ENCODE results near the gene TNFAIP8L3.

Gene TNFAIP8L3

DNA sequence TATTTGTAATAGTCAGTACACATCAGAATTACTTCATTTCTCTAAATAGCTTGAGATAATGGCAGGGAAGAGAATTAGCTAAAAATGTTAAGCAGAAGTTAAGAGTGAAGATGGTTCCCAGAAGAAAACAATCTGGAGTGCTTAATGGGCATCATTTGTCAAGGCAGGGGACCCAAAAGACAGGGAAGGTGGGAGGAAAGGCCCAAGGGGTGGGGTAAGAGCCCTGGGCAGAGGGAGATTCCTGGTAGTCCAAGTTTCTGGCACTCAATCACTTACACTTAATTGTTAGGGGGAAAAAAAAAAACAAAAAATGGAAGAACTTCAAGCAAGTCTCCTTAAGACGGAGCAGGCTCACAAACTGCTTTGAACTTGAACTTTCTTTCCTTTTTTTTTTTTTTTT, 28.9 kb downstream of the TNFAIP8L3 start:
- TF ChIP-seq CTCF (IDR thresholded peaks at IDR 0.05): no peak

DNA sequence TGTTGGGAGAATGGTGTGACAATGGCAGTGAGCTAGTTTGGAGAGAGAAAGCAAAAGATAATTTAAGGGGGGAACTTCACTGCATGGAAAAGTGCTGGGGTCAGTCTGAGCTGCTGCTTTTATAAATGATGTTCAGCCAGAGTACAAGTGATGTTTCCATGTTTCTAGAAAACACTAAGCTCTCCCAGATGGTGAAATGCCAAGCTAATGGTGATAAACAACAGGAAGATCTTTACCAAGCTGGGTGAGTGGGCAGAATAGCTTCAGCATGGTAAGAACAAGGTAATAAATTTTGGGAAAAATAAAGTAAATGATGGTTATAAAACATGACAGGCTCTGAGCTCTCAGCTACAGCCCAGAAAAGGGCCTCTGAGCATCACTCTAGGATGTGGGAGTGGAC, 29.4 kb downstream of the TNFAIP8L3 start:
- no peak for TF ChIP-seq CTCF (IDR thresholded peaks at IDR 0.05)

GRCh38 chr15:51062736-51063135, 32.0 kb downstream of the TNFAIP8L3 start:
- TF ChIP-seq CTCF (IDR thresholded peaks at IDR 0.05): no peak

DNA sequence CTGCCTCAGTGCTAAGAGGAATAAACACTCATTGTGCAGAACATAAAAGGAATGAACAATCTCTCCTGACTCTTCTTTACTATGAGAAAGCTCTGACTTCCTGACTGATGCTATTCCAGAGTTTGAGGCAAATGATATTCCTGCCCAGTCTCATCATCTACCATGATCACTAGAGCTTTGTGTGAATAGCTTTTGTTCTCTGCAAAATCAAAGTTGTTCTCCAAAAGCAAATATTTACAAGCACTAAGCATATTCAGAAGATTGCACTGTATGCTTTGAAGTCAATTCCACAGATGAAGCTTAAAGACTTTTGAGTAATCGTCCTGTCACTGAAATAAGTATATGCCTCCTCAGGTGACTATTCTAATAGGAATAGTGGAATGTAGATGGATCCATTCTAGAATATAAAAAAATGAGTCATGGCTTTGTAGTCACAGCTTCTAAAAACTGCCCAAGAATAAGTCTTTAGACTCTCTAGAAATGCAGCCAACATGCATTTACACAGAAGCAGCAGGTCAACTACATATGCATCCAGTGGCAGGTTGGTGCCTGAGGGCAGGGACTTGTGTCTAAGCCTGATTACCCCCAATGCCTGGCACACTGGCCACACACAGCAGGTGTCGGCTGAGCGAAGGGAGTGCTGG, 34.6 kb downstream of the TNFAIP8L3 start:
- TF ChIP-seq CTCF (IDR thresholded peaks at IDR 0.05): no peak

DNA sequence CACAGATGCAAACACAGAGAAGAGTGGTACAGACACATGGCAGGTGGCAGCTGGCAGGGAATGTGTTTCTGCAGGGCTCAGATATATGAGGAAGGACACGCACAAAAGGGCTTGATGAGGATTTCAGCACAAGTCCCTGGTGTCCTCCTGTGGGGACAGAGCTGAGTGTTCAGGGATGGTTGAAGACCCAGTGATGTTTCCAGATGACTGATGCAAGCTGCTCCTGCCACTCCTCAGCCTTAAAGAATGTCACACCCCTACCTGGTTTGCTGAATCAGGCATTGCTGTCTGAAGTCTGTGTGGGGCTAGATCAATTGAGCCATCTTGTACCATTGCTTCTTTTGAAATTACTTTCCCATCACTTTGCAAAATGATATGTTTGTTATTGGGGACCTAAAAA, 40.2 kb downstream of the TNFAIP8L3 start:
- TF ChIP-seq CTCF (IDR thresholded peaks at IDR 0.05): no peak

GRCh38 chr15:51053571-51053970, 41.1 kb downstream of the TNFAIP8L3 start:
- TF ChIP-seq CTCF (IDR thresholded peaks at IDR 0.05): no peak

DNA sequence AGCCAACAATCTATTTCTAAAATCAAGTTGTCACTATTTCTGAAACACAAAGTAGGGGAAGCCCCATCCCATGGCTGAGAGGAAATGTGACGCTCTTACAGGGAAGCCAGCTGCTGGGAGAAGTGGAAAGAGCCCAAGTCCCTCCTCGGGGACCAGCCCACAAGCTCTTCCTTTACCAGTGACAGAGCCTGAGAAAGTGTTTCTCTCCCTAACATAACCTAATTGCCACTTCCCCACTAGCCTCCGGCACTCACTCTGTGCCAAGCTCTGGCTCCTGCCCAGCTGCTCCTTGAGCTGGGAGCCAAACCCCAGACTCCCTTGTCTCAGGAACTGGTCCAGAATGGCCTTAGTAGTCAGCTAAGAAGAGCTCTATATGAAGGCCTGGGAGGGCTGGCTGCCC, 42.9 kb downstream of the TNFAIP8L3 start:
- TF ChIP-seq CTCF (IDR thresholded peaks at IDR 0.05): no peak

GRCh38 chr15:51049081-51049480, 45.6 kb downstream of the TNFAIP8L3 start:
- no peak for TF ChIP-seq CTCF (IDR thresholded peaks at IDR 0.05)

Data from LNCAP (cell line).